ENCODE measurements around the gene CHST15.
"Not testable (repeated sequence)": the region's sequence is repeated elsewhere in the genome, so short reads cannot be mapped to it uniquely, and the experiment has no call there.

CHST15 gene

GRCh38 chr10:124043310-124044142 lies 49.9 kb downstream of the CHST15 start:
- peak; percentile 59 to 81 (median 73) for DNase-seq

GRCh38 chr10:124042656-124043309 lies 50.6 kb downstream of the CHST15 start:
- no peak for DNase-seq

GRCh38 chr10:124041675-124042445 lies 51.5 kb downstream of the CHST15 start:
- peak in 1 of 4 experiments; percentile 29 for DNase-seq

GRCh38 chr10:124040451-124041188 lies 52.8 kb downstream of the CHST15 start:
- peak; percentile 73 to 83 (median 80) for DNase-seq

- peak in 3 of 4 experiments; percentile 42 to 57 (median 46) for DNase-seq
These were observed 53.9 kb downstream of the CHST15 start for GRCh38 chr10:124039483-124040013.

GRCh38 chr10:124037784-124038183 lies 55.6 kb downstream of the CHST15 start:
- DNase-seq: peak; percentile 49 to 81 (median 76)

- no peak for DNase-seq
These were observed 56.1 kb downstream of the CHST15 start for GRCh38 chr10:124037286-124037685.

GRCh38 chr10:124036746-124037145 lies 56.7 kb downstream of the CHST15 start:
- no peak for DNase-seq

GRCh38 chr10:124035928-124036558 lies 57.4 kb downstream of the CHST15 start:
- DNase-seq: peak; percentile 87 to 95 (median 92)

GRCh38 chr10:124035306-124035927 lies 58.0 kb downstream of the CHST15 start:
- no peak for DNase-seq

GRCh38 chr10:124034576-124035305 lies 58.7 kb downstream of the CHST15 start:
- not testable (repeated sequence) for DNase-seq

- peak in 1 of 4 experiments; percentile 18 for DNase-seq
These were observed 59.5 kb downstream of the CHST15 start for GRCh38 chr10:124033887-124034218.

GRCh38 chr10:124032971-124033886 lies 60.2 kb downstream of the CHST15 start:
- peak; percentile 62 to 80 (median 74) for DNase-seq

GRCh38 chr10:124032087-124032935 lies 61.1 kb downstream of the CHST15 start:
- no peak for DNase-seq

GRCh38 chr10:124030492-124031110 lies 62.8 kb downstream of the CHST15 start:
- DNase-seq: no peak

- DNase-seq: no peak
These were observed 63.3 kb downstream of the CHST15 start for GRCh38 chr10:124030061-124030460.

GRCh38 chr10:124029559-124029958 lies 63.8 kb downstream of the CHST15 start:
- DNase-seq: no peak
